GM18867 (cell line): ENCODE measurements around the gene TTC24.

Experiments
- ATAC-seq: cut with Tn5 transposase; IDR thresholded peaks from one replicate; pipeline ENCODE4 v1.9.1; 2021; ENCODE audit warnings: mild to moderate bottlenecking, moderate library complexity; ENCODE audit not compliant: unreplicated experiment

Gene TTC24

DNA sequence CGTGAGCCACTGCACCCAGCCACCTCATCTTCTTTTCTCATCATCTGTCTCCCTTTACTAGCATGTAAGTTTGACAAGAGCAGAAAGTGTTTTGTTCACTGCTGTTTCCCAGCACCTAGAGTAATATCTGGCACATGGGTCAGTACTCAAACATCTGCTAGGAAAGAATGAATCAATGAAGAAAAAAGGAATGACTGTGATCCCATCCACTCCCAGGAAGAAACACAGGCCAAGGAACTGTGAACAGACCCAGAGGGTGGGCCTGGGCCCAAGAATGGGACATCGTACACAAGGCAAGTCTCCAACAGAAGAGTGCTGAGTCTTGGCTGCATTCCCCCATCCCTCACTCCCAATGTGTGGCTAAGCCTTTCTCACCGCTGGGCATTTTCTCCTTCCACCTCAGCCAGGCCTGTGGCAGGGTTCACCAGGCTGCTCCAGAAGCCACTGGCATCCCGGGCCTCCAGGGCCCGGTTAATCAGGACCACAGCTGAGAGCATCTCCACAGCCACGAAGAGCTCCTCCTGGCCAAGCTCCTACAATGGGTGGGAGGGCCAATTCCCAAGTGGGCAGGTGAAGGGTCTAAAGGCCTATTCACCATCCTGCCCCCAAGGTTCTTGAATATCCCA is 25.6 kb upstream of the TTC24 start:
- no peak for ATAC-seq

DNA sequence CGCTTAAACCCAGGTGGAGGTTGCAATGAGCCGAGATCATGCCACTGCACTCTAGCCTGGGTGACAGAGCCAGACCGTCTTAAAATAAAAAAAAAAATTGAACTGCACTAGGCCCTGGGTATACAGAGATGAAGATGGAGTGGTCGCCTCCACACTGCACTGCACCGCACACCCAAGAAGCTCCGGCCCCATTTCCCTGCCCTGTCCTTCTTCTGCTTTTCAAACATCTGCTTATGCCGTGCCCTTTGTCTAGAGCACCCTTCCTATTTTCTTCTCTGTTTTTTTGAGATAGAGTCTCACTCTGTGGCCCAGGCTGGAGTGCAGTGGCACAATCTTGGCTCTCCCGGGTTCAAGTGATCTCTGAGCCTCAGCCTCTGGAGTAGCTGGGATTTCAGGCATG is 24.6 kb upstream of the TTC24 start:
- no peak for ATAC-seq

DNA sequence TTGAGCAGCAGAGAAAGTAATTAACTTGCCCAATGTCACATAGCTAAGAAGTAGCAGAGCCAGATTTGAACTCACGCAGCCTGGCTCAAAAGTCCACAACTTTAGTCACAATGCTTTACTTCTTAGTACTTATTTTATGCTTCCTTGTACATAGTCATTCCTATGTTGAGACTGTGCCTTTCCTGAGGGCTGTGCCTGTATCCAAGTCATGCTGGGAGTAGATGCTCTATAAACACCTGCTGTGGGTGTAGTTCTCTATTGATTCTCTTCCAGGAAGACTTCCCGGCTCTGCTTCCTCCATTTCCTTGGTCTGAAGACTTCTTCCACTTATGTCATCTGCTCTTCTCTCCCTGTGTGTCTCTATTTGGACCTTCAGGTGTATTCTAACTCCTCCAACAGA is 23.8 kb upstream of the TTC24 start:
- no peak for ATAC-seq

DNA sequence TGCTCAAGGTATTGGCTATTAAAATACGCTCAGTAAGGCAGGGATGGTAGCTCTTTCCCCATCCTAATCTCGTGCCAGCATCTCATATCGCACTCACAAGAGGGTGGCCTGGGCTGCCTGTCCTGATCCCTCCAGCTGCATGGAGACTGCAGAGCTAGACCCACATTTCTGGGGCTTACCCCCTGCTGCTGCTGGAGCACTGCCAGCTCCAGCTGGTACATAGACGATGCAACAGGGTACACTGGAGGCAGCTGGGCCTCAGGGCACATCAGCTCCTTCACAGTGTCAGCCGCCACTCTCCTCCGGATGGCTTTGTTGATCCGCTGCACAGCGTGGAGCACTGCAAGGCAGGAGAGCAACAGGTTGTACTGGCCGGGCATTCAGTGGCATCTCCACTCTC is 23.2 kb upstream of the TTC24 start:
- no peak for ATAC-seq

DNA sequence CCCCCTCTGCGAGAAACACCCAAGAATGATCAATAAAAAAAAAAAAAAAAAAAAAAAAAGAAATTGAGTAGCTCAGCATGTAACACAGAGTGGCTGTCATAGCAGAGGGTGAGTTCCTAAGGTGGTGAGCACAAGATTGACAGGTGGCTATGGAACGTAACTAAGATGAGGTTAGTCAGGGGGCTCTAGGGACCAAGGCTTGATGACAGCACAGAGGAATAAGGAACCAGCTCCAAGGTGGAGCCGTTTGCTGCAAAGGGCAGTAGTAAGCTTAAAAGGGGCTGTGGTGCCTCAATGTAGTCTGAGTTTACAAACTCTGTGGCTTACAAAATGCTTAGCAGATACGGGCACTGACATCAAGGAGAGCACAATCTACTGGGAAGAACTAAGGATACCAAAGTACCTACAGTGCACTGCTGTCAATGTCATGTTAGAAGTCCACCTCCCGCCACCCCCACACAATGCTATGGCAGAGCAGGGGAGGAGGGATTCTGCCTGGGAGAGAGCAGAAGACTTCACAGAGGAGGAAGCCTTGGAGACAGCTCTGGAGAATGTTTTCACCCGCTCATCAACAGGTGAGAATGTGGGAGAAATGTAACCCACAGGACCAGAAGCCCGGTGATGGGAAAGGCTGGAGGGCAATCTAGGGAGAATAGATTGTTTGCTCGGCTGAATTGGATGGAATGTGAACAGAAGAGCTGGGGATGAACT is 20.3 kb upstream of the TTC24 start:
- ATAC-seq, result no peak

DNA sequence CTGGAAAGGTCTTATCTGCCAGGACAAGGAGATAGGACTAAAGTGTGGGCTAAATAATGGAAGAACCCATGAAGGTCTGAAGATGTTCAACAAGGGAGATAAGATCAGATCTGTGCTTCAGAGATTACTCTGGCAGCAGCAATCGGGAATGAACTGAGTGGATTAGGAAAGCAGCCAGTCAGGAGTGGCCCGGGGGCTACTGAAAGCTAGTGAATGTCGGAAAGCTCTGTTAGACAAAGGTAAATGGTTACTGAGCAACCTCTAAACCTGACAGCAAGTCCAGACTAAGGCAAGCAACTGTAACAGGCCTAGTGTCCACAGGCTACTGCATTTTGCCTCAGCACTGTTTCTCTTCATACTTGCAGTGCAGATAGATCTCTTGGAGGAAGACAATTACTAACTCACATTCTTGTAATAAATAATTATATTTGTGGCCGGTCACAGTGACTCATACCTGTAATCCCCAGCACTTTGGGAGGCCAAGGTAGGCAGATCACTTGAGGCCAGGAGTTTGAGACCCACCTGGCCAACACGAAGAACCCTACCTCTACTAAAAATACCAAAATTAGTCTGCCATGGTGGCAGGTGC is 19.6 kb upstream of the TTC24 start:
- no peak for ATAC-seq

DNA sequence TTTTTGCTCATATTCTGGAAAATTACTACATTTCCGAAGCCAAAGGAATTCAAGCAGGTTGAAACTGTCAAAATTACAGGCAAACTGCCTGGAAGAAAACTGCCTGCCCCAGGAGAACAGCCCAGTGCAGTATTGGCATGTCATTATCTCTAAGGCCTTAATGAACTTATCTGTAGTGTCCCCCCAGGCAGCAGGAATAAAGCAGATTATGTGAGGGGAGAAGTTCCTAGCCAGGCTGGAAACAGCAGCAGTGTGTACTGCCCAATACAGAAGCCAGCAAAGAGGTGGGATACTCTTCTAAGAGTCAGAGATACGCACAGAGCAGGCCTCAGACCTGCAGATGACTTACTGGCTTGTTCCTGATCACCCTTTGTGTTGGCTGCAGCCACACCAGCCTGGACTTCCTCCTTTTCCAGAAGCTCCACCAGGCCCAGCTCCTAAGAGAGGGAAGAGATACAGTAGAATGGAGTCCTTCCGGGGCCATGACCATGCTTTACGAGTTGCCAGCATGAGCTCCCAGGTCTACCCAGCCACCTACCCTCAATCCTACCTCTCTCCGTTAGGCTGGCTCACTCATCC is 18.8 kb upstream of the TTC24 start:
- no peak for ATAC-seq

DNA sequence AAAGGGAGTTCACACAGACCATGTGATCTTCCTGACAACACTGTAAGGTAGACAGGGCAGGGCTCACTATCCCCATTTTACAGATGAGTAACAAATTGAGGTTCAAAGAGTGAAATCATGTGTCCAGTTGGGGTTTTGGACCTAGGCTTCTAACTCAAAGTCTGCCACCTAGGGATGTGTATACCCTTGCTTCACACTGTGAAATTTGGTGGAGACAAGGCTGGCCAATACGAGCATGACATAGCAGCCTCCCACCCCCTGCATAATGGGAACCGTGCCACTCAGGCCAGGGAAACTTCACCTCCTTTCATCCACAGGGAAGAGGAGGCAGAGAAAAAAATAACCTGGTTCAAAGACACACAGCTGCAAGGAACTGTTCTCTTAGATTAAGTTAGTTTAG is 14.0 kb upstream of the TTC24 start:
- ATAC-seq, result no peak

DNA sequence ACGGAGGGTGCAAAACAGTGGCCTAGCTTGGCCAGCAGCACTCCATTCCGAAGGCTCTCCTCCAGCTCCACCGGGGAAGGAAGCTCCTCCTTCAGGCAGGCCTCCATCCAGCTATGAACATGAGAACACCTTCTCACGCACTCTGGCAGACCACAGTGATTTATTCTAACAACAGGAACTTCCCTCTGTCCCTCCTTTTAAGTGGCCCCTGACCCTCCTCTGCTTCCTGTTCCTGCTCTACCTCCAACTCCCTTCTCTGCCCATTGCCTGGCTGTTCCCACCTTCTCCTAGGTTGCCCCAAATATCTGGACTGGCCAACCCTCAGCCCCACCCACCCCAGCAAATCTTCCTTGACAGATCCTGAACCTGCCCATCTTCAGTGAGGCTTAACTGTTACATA is 13.1 kb upstream of the TTC24 start:
- no peak for ATAC-seq

DNA sequence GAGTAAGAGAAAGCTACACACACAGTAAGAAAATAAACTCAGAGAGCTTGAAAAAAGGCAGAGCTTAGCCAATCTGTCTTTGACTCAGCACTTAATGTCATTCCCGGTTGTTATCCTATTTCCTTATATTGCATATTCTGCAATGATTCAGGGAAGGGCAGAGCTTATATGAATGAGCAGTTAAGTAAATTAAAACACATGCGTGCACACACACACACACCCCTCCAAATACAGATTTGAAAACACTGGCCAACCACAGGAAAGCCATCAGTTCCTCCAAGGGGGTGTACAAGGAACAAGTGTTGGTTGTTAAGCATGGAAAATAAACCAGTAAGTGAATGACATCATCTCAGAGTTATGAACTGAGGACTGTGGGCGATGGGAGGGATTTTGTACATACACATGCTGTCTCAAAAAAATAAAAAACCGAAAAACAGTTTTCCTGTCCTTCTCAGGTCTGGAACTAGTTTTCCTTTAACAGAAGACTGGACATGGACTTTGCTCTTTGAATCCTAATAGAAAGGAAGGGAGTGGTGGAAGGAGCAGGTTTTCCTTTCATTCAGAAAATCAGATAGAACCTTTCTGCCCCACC is 8.2 kb upstream of the TTC24 start:
- no peak for ATAC-seq

DNA sequence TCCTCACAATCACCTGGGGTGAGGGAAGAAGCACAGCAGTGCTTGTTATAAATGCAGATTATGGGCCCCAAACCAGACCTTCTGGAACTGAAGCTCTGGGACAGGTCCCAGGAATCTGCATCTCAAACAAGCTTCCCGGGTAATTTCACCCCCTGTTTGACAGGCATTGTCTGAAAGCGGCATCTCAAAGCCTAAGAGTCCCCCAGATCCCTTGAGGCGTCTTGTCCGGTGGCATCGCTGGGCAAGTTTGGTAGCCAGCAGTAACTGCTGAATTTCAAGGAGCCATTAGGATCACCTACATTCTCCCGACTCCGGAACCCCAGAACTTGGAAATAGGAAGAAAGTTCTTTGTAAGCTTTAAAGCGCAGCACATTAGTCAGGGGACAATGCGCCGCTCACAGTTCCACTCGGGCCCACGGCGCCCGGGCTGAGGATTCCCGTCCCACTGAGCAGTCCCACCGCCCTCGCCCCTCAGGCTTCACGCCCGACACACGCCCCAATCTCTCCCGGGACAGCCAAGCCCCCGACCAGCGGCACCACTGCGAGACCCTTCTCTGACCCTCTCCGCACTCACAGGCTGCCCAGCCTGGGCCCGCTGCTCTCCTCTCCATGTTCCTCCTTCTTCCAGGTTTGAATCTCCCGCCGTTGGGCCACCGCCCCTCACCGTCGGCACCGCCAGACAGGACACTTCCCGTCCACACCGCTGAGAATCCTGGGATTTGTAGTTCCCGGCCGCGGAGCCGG is 7.4 kb upstream of the TTC24 start, which contains the start of gene IQGAP3:
Gene IQGAP3 (minus strand): TSS at position 647 of the 744 bp plus-strand sequence. CDS start 36 bp downstream, at position 611.
- ATAC-seq, result peak; percentile 79

DNA sequence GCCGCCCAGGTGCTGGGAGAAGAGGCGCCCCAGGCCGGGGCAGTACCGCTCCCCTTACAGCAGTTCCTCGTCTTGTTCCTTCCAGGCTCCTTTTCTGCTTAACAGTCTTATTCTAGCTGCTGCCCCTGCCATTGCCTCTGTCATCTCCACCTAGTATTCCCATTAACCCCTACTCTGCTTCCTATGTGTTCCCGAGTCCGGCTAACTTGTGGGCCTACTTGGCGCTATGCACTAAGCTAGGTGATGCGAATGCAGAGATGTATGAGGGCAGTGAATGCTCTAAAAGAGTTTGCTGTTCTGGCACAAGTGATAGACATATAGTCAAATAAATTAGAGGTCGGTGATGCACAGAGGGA is 6.9 kb upstream of the TTC24 start:
- no peak for ATAC-seq

DNA sequence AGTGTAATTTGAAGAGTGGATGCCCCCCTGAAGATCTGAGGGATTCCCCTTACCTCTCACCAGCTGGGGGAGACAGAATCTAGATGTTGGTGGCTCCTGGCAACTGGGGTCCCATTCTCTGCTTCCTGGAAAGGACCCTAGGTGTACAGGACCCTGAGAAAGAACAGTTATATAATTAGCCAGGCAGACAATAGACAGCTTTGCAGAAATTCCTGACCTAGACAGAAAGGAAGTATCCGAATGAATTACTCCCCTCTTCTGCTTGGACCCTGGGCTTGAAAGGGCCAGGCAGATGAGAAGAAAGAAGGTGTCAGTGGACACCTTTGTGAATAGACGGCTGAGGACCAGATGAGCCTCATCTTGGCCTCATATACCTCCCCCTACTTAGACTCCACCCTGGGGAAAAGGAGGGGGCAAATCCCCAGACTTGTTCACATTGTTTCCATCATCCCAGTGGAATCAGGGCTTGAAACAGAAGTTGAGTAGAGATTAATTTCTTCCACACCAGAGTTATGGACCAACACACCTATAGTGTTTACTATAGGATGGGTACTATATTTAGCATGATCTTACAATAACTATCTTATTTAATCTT is 5.4 kb upstream of the TTC24 start:
- ATAC-seq, result no peak

DNA sequence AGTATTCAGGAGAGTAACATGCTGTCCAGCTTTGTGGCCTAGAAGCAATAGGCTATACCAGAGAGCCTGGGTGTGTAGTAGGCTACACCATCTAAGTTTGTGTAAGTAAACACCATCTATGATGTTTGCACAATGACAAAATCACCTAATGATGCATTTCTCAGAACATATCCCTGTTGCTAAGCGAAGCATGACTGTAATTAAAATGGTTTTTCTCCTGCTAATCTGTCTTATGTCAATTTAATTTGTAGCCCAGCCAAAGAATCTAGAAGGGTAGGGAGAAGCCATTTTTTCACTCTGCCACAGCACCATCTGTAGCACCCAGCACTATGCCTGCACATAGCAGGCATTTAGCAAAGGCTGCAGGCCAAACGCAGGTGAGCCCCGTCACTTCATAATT is 2.0 kb upstream of the TTC24 start:
- no peak for ATAC-seq

DNA sequence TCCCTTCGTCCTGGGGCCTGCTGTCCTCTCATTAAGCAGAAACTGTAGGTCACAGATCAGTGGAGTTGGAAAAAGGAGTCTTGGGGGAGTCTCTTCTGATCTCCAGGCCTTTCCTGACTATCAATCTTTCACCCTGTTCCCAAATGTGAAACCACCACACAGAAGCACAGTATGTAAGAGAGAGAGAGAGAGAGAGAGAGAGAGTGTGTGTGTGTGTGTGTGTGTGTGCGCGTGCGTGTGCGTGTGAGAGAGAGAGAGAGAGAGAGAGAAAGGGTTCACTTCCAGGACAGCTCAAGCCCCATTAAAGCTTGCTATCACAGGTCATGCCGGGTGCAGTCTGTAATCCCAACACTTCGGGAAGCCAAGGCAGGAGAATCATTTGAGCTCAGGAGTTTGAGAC is 1.5 kb upstream of the TTC24 start:
- no peak for ATAC-seq

DNA sequence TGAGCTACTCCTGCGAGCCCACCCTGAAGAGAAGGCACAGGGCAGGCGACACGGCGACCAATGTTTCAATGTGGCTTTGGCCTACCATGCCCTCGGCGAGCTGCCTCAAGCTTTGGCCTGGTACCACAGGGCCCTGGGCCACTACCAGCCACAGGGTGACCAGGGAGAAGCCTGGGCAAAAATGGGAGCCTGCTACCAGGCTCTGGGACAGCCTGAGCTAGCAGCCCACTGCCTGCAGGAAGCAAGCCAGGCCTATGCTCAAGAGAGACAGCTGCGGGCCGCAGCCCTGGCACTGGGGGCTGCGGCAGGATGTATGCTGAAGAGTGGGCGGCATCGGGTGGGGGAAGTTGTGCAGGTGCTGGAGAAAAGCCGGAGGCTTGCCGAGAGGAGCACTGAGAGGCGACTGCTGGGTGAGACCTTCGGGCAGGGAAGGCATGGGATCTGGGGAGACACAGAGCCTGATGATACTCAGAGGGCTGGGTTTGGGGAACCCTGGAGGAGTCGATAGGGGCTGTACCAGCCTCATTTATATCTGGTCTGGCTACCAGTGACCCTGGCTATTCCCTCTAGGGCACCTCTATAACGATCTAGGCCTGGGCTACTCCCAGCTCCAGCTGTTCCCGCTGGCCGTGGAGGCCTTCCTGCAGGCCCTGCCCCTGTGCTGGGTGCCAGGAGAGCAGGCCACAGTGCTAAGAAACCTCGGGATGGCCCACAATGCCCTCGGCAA is 2.3 kb downstream of the TTC24 start:
- ATAC-seq, result no peak

DNA sequence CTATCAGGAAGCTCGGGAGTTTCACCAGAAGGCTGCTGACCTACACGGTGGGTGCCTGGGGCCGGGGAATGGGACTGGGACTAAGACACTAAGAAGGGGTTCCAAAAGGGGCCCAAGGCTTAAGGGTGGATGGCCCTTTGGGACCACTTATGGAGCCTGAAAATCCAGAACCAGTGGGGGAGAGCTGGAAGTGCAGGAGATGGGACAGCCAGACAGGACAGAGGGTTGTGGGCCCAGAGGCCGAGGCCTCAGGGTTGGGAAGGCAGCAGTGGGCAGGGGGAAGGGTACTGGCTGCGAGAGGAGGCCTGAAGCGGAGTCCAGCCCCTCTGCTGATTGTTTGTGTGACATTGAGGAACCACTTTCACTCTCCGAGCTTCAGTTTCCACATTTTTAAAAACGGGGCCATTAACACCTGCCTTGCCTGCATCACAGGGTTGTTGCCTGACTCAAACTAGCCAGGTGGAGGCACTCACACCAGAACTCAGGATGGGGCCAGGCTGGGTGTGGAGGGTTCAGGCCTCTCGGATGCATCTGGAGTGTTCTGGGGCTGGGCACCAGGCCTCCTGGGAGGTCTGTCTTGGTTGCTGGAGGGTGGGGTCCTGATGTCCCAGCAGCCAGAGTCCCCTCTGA is 3.0 kb downstream of the TTC24 start:
- no peak for ATAC-seq

DNA sequence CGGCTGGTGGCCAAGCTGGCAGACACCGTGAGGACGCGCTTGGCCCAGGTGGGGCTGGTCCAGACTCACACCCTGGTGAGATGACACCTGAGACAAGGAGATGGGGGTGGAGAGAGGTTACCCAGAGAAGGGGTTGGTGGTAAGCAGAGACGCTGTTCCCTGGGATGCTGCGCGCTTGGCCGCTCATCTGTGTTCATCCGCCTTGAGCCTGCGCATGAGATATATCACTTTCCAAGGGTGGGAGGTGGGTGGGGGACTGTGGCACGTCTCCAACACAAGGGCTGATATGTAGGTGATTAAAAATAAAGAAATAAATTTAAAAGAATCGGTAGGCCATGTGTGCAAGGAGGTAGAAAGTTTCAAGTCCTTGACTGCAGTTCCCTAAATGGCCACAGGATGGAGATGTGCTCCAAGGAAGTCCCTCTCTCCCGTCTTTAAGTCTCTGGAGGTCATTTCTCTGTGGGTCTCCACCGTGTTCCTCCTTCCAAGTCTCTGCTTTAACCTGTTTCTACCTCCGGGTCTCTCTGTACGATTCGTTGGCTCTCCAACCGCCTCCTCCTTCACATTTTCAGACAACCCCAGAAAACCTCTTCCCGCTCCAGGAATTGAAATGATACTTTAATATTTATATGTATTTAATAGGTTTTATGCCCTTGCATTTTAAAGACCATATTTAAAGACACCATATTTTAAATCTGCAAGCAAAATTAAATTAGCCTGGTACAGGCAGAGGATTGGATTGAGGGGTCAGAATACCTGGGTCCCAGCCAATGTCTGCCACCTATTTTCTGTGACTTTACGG is 4.5 kb downstream of the TTC24 start:
- no peak for ATAC-seq

DNA sequence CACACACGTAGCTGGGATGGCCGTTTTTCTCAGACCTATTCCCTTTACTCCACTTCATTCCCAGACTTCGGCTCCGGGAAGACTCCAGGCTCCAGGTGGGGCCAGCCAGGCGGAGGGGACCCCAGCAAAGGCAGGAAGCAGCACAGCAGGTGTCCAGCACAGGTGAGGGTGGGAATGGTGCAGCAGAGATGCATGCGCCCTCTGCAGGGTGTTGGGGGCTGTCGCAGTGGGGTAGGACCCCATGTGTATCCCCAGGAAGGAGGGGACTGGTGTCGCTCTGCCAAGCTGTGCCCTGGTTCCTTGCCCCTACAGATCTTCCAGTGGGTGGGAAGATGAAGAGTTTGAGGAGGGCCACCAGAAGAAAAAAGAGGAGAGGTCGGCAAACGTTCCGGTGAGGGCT is 5.3 kb downstream of the TTC24 start:
- no peak for ATAC-seq
